HG03571 (cell line): ENCODE measurements around the gene TM4SF18.
"Not testable (repeated sequence)": the region's sequence is repeated elsewhere in the genome, so short reads cannot be mapped to it uniquely, and the experiment has no call there.

Experiments used
- ATAC-seq: cut with Tn5 transposase; IDR thresholded peaks from one replicate; pipeline ENCODE4 v1.9.1; 2021; ENCODE audit not compliant: unreplicated experiment

The TM4SF18 gene, protein sequence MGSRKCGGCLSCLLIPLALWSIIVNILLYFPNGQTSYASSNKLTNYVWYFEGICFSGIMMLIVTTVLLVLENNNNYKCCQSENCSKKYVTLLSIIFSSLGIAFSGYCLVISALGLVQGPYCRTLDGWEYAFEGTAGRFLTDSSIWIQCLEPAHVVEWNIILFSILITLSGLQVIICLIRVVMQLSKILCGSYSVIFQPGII

DNA sequence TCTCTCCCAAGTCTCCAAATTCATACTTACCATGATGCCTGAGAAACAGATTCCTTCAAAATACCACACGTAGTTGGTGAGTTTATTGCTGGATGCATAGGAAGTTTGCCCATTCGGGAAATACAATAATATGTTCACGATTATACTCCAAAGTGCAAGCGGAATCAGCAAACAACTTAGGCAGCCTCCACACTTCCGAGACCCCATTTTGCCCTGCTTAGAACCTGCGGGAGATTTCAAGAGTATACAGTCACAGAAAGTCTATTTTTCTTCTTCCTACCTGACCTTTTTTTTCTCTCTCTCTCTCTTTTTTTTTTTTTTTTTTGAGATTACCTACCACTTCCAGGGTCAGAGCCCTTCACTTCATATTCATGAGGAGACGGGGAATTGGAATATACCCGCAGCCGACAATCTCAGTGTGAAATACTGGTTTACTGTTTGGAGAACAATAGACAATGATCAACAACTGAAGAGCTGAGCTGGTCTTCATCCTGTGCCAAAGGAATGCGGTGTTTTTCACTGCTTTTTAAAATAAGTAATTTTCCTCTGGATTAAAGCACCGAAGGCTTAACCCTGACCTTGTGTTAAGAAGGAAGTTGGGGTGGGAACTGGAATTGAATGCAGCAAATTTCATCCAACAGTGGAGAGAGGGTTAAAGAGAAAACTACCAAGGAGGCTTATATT is at the start of gene TM4SF18:
Gene TM4SF18 (minus strand): TSS at position 461 of the 684 bp plus-strand sequence. CDS start 254 bp downstream, at position 207.
- no peak for ATAC-seq

DNA sequence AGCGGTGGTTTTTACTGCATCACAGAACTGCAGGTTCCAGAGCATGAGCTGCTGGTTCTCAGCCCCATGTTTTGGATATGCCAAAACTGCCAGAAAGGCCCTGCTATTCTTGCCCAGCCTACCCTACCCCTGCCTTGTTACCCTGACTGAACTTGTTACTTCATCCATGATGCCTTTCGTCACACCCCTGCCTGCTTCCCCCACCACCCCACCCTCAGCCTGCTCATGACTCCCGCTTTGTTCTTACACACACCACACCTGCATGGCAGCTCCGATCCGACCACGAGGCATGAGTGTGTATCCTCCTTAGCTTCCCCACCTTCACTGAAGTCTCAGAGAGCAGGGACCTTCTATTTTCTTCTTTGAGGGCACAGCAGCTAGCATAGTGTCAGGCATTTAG is 49.1 kb upstream of the TM4SF18 start:
- no peak for ATAC-seq

DNA sequence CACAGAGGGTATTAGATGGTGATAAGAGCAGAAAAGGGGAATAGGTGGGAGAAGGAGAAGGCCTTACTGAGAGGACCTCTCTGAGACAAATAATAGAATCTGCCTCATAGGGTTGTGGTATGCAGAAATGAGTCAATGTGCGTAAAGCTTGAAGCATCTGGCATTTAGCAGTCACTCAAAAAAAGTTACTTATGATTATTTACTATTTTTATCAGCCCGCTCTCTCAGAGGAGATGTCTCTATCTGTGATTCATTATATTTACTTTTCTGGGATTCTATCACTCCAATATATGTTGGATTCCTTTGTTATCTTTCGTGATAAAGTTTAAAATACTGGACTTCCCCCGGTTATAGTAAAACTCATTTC is 48.6 kb upstream of the TM4SF18 start:
- no peak for ATAC-seq

- no peak for ATAC-seq
Measured at GRCh38 chr3:149381173-149382100, 48.0 kb upstream of the TM4SF18 start.

- ATAC-seq, result not testable (repeated sequence)
Measured at GRCh38 chr3:149380220-149380619, 46.8 kb upstream of the TM4SF18 start.

DNA sequence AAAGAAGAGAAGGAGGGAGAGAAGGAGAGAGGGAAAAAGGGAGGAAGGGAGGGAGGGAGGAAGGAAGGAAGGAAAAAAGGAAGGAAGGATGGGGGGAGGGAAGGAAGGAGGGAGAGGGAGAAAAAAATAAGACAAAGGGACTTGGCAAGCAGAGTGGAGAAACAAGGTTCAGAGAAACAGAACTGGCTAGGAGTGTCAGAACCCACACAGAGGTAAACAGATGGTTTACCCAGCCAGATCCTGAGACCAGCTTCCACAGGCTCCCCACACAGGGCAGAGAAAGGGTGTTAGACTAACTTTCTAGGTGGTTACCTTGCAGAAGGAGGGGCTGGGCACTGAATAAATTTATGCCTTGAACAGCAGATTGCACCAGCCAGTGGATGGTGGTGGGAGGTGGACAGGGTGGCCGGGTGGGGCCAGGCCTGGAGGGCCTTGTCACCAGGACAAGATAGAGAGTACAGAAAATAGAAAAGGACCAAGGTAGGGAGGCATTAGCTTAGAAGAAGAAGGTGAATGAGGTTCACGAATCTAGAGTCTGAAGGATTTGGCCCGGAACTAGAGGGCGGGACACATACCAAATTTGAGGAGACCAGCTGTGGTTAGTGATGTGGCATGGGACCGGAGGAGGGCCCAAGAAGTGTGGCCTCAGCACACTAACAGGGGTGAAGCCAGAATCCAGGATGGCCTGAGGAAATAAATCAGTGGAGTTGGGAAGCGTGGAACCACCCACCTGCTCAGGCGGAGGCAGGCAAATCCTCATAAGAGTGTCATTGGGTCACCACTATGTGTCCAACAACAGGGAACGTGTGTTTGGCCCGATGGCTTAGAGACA is 45.3 kb upstream of the TM4SF18 start:
- ATAC-seq, result no peak

DNA sequence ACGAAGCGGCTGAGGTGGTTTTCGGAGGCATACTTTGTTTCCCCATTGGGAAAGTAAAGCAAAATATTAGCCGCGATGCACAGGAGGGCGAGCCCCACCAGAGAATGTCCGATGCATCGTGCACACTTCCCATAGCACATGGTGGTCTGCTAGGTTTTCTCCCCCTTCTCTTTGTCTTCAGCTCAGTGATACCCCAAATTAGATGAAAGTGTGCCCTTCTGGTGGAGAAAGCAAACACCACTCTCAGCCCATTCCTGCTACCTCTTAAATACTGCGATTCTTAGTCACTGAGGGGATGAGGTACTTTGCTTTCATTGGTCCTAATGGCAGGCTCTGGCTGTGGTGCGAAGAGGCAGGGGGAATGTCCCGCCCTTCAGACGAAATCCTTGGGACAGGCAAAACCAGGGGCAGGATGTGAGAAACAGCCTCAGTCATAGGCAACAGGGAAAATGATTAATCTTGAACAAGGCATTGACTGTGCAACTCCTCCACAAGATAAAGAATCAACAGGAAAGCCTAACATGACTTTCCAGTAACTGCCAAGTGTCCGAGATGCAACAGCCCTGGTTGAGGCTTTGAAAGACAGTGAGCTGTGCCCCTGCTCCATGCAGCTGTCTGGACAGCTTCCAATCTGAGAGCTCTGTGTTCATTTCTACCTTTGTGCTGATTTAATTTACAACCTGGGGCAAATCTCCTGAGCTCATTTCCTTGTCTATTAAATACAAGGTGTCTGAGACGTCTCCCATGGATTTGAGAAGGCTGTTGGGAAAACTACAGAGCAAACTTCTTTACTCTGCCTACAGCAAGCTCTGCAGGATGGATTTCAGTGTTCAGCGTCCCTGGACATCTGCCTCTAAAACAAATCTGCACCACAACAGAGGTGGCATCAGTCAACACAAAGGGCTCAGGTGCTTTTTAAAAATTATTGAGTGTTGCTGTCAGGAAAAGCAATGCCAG is 44.2 kb upstream of the TM4SF18 start, which contains the start of gene TM4SF1:
Gene TM4SF1 (minus strand): TSS at position 242 of the 957 bp plus-strand sequence. CDS start 102 bp downstream, at position 140.
- ATAC-seq, result no peak

DNA sequence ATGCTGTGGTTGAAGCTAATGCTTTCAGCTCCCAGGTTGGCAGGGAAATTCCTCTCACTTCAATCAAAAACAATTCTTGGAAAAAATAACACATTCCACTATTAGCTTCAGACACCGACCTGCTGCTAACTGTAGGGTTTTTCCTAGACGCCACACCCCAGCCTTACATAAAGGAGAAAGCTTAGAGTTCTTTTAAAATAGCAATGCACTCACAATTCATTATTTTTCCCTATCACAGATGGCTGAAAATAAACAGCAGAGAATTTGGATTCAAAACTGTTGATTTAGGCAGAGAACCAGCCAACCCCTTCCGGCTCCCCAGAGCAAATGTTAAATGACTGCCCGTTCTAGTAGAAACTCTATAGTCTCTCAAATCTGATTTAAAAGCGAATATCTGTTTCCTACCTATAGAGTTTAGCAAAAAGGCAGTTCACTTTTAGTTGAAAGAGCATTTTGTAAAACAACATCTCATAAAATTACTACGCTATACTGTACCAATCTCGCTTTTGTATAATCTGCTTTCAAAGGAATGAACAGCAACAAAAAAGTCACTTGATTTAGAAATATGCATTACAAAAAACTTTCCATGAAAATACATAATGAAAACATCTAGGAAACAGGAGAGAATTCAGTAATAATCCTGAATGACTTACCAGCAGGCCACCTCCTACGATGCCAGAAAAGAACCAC is 43.4 kb upstream of the TM4SF18 start:
- ATAC-seq, result no peak

GRCh38 chr3:149375501-149376196 is 42.2 kb upstream of the TM4SF18 start:
- no peak for ATAC-seq

DNA sequence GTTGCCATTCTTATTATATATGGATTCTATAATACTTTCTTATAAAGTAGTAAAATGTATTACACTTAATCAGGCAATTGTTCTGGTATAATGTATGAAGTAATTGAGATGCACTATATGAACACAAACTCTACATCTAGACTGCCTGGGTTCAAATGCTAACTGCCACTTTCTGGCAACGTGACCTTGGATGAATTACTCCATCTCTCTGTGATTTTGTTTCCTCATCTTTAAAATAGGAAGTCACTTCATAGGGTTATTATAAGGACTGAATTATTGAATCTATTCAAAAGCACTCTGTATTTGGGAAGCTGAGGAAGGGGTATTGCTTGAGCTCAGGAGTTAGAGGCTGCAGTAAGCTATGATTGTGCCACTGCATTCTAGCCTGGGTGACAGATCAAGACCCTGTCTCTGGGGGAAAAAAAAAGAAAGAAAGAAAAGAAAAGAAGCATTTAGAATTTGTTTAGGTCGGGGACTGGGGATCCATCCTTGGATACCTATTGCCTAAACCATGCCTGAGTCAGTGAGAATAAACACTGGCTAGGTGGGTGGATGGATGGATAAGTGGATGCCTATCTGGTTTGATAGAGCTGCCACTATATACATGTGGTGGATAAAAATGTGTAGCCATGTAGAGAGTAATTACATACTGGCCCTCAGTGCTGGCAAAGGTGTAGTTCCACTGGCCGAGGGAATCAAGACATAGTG is 41.5 kb upstream of the TM4SF18 start:
- ATAC-seq, result no peak

DNA sequence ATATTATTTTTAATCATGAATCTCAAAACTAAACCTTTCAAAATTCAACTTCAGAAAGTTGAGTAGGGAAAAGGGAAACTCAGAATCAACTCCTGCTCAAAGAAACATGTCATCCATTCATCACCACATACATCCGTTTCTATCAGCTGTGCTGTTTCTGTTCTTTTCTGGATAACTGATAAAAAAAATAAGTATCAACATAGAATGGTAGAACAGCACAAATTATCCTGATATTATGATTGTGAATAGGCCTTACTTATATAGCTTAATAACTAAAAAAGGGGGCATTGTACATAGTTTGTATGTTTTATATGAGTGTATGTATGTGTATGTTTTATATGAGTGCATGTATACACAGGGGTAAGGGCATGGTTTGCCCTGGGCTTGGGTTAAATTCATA is 41.0 kb upstream of the TM4SF18 start:
- ATAC-seq, result no peak

GRCh38 chr3:149373235-149374125 is 40.0 kb upstream of the TM4SF18 start:
- no peak for ATAC-seq

DNA sequence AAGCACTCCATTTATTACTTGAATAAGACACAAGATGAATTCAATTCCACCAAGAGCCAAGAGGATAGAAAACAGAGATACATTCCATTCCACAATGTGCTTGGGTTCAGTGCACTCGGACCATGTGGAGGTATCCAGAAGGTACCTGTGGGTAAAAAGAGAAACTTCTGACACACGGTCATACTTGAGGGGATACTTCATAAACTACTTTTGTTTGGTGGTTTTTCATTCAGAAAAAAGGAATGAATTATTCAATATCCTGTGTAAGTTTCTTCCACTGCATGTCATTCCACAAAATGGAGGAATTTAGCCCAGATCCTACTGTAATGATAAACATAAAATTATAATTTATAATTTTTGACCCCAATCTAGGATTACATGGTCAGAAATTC is 38.3 kb upstream of the TM4SF18 start:
- ATAC-seq, result no peak

DNA sequence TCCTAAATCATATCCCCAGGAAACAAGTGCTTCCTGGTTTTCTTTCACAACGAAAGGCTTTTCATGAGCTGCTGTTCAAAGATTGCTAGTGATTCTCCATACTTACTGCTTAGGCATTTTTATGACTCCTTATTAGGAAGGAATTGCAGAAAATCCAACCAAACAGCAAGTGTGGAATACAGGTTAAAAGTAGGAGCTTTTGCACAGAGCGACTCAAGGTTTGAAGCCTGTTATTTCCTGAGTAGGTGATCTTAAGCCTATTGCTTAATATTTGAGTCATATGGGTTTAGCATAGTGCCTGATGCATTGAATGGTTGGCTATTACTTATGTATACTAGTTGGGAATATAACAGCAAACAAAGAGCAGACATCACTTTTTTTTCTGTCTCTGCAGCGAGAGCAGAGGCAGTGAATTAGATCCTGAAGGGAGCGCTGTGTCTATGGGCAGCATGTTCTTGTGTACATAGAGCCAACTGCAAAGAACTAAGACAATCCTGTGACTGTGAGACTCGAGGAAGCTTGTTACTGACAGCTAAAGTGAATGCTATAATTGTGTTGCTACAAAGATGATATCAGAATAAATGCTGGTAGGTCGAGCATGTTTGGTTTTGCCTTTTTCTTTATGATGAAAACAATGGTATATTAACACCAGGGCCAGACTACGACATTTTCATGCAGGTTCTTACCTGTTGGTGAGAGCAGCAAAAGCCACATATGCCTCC is 37.7 kb upstream of the TM4SF18 start:
- no peak for ATAC-seq

GRCh38 chr3:149369991-149370866 is 36.8 kb upstream of the TM4SF18 start:
- no peak for ATAC-seq
